Epithelial cell of esophagus (primary cell): ENCODE measurements around the gene SNX13.

Experiments
- DNase-seq: peaks from one replicate; pipeline ENCODE4 v3.0.0; 2010; ENCODE audit warnings: low read depth
- H3K4me3 ChIP-seq: 2 replicates; pipeline ENCODE4 v1.5.1; 2011; ENCODE audit warnings: mild to moderate bottlenecking, low read length, control low read depth
- TF ChIP-seq, protein P1 (sequence below): IDR thresholded peaks from 2 replicates; pipeline ENCODE4 v1.5.1; 2011; ENCODE audit warnings: low read depth, mild to moderate bottlenecking, low read length, control low read depth, inconsistent platforms; ENCODE audit not compliant: insufficient read depth; ENCODE audit errors: missing control alignments

Gene SNX13

DNA sequence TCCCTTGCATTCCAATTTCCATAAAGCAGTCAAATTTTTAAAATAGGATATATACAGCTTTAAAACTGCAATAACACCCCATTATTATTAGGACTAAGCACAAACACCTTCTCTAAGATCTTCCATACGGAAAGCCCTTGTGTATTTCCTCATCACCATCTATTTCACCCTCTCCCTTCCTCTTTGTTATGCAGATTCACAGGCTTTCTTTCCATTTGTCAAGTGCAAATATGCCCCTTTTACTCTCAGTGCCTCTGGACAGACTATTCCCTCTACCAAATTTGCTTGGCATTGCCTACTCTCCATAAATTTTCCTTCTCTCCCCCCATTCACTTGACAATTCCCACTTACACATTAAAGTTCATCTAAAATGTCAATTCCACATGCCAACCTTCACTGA, 61.7 kb downstream of the SNX13 start:
- no peak for DNase-seq
- H3K4me3 ChIP-seq: no peak overlapping the region
- TF ChIP-seq, protein P1, sequence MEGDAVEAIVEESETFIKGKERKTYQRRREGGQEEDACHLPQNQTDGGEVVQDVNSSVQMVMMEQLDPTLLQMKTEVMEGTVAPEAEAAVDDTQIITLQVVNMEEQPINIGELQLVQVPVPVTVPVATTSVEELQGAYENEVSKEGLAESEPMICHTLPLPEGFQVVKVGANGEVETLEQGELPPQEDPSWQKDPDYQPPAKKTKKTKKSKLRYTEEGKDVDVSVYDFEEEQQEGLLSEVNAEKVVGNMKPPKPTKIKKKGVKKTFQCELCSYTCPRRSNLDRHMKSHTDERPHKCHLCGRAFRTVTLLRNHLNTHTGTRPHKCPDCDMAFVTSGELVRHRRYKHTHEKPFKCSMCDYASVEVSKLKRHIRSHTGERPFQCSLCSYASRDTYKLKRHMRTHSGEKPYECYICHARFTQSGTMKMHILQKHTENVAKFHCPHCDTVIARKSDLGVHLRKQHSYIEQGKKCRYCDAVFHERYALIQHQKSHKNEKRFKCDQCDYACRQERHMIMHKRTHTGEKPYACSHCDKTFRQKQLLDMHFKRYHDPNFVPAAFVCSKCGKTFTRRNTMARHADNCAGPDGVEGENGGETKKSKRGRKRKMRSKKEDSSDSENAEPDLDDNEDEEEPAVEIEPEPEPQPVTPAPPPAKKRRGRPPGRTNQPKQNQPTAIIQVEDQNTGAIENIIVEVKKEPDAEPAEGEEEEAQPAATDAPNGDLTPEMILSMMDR: no peak

DNA sequence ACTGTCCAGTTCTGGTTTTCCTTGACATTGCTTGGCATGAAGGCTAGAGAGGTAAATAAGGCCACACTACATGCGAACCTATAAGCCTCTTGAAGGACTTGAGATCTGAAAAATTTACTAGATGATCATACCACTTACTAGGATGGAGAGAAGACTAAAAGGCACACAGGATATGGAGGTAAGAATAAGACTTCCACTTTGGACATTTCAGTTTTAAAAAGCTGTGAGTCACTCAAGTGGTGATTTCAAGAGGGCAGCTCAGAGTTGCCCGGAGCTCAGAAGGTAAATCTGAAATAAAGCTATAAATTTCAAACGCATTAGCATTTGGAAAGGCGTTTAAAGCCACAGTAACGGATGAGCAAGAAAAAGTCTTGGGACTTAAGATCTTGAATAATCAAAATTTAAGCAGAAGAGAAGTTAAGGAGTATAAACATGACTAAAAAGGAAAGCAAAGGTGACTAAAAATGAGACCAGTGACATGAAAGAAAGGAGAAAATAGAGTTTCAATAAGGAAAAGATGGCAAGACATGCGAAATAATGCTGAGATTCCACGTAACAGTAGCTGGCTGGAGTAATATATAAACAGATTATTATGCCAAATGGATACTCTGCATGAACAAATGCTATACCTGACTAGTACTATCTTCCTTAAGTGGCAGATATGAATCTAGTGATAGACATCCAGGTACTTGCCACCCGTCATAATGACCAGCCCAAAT, 68.3 kb downstream of the SNX13 start:
- TF ChIP-seq, protein P1: no peak
- no peak for DNase-seq
- H3K4me3 ChIP-seq: no peak overlapping the region

DNA sequence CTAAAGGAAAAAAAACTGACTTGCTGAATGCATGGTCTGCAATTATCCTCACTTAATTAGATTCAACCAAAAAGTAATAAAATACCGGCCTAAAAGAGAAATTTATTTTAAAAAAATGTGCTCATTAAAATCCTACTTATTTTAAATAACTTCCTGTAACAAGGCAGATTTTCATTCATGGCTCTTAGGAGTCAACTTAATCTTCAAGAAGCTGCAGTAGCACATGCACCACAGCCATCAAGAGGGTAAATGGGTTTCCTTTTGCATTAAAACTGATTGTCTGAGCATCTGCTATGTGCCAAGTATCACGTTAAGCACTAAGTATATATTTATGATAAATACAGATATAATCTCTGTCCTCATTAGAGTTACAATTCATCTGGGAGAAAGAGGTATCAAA, 69.9 kb downstream of the SNX13 start:
- DNase-seq: no peak
- H3K4me3 ChIP-seq: no peak overlapping the region
- TF ChIP-seq, protein P1: no peak

DNA sequence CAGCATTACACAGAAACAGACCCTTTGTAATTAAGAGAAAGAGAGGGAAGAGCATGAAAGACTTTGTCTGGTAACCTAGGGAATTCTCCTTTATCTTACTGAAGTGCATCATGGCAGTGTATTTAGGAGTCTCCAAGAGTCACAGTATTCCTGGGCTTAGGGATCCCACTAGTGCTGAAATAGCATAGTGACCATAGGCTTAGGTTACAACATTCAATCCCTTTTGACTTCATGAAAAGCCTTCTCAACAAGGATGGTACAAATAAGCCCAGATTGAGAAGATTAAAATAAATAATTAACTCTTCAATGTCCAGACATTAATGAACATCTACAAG, 76.5 kb downstream of the SNX13 start:
- no peak overlapping the region for H3K4me3 ChIP-seq
- no peak for DNase-seq
- TF ChIP-seq, protein P1: no peak

DNA sequence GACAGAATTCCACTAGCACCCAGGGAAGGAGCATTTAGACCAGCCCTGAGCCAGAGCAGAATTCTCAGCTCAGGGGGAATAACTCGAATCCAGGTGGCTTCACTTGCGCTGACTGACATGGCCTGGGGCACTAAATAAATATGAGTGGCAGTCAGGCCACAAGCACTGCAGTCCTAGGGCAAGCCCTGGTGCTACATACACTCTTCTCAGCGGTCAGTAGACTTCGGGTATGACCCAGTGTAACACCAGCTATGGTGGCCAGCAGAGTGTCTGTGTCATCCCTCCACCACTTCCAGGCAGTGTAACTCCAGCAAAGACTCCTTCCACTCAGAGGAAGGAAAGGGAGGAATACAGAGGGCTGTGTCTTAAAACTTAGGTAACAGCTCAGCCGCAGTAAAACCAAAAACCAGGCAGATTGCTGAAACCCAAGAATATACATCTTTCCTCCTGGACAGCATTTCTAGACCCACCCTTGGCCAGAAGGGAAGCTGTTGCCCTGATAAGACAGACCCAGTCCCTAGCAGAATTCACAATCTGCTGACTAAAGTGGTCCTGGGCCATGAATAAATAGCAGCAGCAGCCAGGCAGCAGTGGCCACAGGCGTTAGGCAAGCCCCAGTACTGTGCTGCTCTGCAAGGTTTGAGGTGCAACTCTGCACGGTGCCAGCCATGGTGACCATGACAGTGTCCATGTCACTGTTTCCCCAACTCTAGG, 77.0 kb downstream of the SNX13 start:
- TF ChIP-seq, protein P1: no peak
- DNase-seq: no peak
- no peak overlapping the region for H3K4me3 ChIP-seq

DNA sequence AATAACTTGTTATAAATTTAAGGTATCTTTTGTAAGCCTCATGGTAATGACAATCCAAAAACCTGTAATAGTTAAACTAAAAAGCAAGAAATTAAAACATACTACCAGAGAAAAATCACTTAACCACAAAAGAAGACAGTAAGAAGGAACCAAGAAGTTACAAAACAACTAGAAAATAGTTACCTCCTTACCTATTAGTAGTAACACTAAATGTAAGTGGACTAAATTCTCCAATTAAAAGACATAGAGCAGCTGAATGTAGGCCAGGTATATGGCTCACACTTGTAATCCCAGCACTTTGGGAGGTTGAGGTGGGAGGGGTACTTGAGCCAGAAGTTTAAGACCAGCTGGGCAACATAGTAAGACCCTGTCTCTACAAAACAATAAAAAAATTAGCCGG, 84.0 kb downstream of the SNX13 start:
- H3K4me3 ChIP-seq: no peak overlapping the region
- no peak for DNase-seq
- TF ChIP-seq, protein P1: no peak

DNA sequence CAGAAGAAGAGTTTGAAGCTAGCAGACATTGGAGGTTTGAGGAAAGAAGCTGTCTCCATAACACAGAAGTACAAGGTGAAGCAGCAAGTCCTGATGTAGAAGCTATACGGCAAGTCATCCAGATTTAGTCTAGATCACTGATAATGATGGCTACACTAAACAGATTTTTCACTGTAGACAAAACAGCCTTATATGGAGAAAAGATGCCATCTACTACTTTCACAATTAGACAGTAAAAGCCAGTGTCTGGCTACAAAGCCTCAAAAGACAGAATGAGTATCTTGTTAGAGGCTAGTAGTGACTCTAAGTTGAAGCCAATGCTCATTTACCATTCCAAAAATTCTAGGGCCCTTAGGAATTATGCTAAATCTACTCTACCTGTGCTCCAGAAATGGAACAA, 85.1 kb downstream of the SNX13 start:
- TF ChIP-seq, protein P1: no peak
- DNase-seq: no peak
- no peak overlapping the region for H3K4me3 ChIP-seq
